ENCODE measurements around the gene UCP3. TPM values are rescaled to one million over a fixed set of nuclear protein-coding genes. Genes with fewer than 3 reads are reported as not detected.

The UCP3 gene
- total RNA-seq, 2 experiments from 2014 or later, result 0.69 to 0.73 TPM

- H3K4me1 Mint-ChIP-seq, result peaks cover 42% of the 10 kb centered on the region
- intact Hi-C loops (cut with DNase I, micrococcal nuclease), result loop anchor here in 1 of 2 experiments (1.0 kb wide), 1 partner anchor 23 kb away; no protein-coding TSS in a partner anchor
These were observed 9.6 kb upstream of the UCP3 start for GRCh38 chr11:74018331-74019005.

GRCh38 chr11:74017631-74018030 is 8.7 kb upstream of the UCP3 start:
- CTCF ChIA-PET, result interaction anchor here (2.0 to 3.2 kb wide), 2 partner anchors 13 to 23 kb away, joined by 7 to 11 read pairs; no protein-coding TSS in a partner anchor
- Mint-ChIP-seq H3K4me1 (peaks cover 48% of the 10 kb centered on the region), H3K36me3 (ENCODE audit: low read depth) (peaks cover 20% of the 10 kb centered on the region), H3K9me3 (ENCODE audit: low read depth) (no peaks in the 10 kb centered on the region), H3K27me3 (no peaks in the 10 kb centered on the region), H3K27ac (no peak overlapping the region), H3K4me3 (no peak overlapping the region)
- intact Hi-C loops (cut with DNase I, micrococcal nuclease), result no loop called here
- ATAC-seq (no peak), DNase-seq (no peak)
- POLR2A ChIA-PET, result interaction anchor here (0.6 kb wide), 1 partner anchor 50 kb away, joined by 4 read pairs; no protein-coding TSS in a partner anchor

More at GRCh38 chr11:74018331-74019005, 9.6 kb upstream of the UCP3 start:
- Mint-ChIP-seq H3K27me3 (no peaks in the 10 kb centered on the region), H3K27ac (no peak overlapping the region), H3K9me3 (ENCODE audit: low read depth) (no peaks in the 10 kb centered on the region), H3K4me3 (no peak overlapping the region), H3K36me3 (ENCODE audit: low read depth) (peaks cover 23% of the 10 kb centered on the region)
- ATAC-seq (no peak), DNase-seq (no peak)
- CTCF ChIA-PET, result interaction anchor here (0.7 to 3.2 kb wide), 5 partner anchors 13 to 46 kb away, joined by 3 to 11 read pairs (median 3); no protein-coding TSS in a partner anchor
- POLR2A ChIA-PET, result interaction anchor here (1.2 to 3.3 kb wide), 3 partner anchors 13 to 38 kb away, joined by 3 to 20 read pairs (median 19); no protein-coding TSS in a partner anchor

GRCh38 chr11:74015919-74016684 is 7.2 kb upstream of the UCP3 start:
- no peak for ATAC-seq
- CTCF ChIA-PET, result interaction anchor here (0.9 to 3.4 kb wide), 2 partner anchors 32 to 52 kb away, joined by 4 to 14 read pairs; no protein-coding TSS in a partner anchor
- no peaks in the 10 kb centered on the region for H3K9me3 Mint-ChIP-seq (ENCODE audit: low read depth)
- peak overlapping the region; percentile 52 for H3K27ac Mint-ChIP-seq
- H3K36me3 Mint-ChIP-seq (ENCODE audit: low read depth), result peaks cover 24% of the 10 kb centered on the region
- peaks cover 63% of the 10 kb centered on the region for H3K4me1 Mint-ChIP-seq
- no peak overlapping the region for H3K4me3 Mint-ChIP-seq
- intact Hi-C loops (cut with DNase I, micrococcal nuclease), result no loop called here
- no peak for DNase-seq
- H3K27me3 Mint-ChIP-seq, result no peaks in the 10 kb centered on the region
- POLR2A ChIA-PET, result interaction anchor here (0.5 to 0.7 kb wide), 3 partner anchors 11 to 286 kb away, joined by 3 to 10 read pairs (median 3); no protein-coding TSS in a partner anchor

GRCh38 chr11:74014880-74015279 is 6.0 kb upstream of the UCP3 start:
- peaks cover 31% of the 10 kb centered on the region for H3K36me3 Mint-ChIP-seq (ENCODE audit: low read depth)
- POLR2A ChIA-PET, result interaction anchor here (1.0 to 5.2 kb wide), 2 partner anchors 20 to 34 kb away, joined by 4 to 35 read pairs; partner anchors contain the start of gene UCP2
- intact Hi-C loops (cut with DNase I, micrococcal nuclease), result no loop called here
- ATAC-seq (no peak), DNase-seq (no peak)
- H3K4me1 Mint-ChIP-seq, result peaks cover 75% of the 10 kb centered on the region
- CTCF ChIA-PET, result interaction anchor here (0.7 to 3.4 kb wide), 6 partner anchors 10 to 435 kb away, joined by 3 to 14 read pairs (median 4); no protein-coding TSS in a partner anchor
- H3K9me3 Mint-ChIP-seq (ENCODE audit: low read depth), result no peaks in the 10 kb centered on the region
- no peak overlapping the region for H3K4me3 Mint-ChIP-seq
- no peak overlapping the region for H3K27ac Mint-ChIP-seq
- H3K27me3 Mint-ChIP-seq, result no peaks in the 10 kb centered on the region

- Mint-ChIP-seq H3K9me3 (ENCODE audit: low read depth) (no peaks in the 10 kb centered on the region), H3K27ac (no peak overlapping the region), H3K36me3 (ENCODE audit: low read depth) (peaks cover 31% of the 10 kb centered on the region), H3K27me3 (no peaks in the 10 kb centered on the region), H3K4me1 (peaks cover 82% of the 10 kb centered on the region), H3K4me3 (no peak overlapping the region)
- DNase-seq (no peak), ATAC-seq (no peak)
- ChIA-PET POLR2A (interaction anchor here (5.2 kb wide), 1 partner anchor 32 kb away, joined by 35 read pairs; the partner anchor contains the start of gene UCP2), CTCF (interaction anchor here (0.5 to 3.4 kb wide), 8 partner anchors 18 to 221 kb away, joined by 3 to 14 read pairs (median 3); no protein-coding TSS in a partner anchor)
- intact Hi-C loops (cut with DNase I, micrococcal nuclease), result no loop called here
These were observed 4.3 kb upstream of the UCP3 start for GRCh38 chr11:74013141-74013540.

- Mint-ChIP-seq H3K27me3 (no peaks in the 10 kb centered on the region), H3K4me3 (no peak overlapping the region), H3K36me3 (ENCODE audit: low read depth) (peaks cover 26% of the 10 kb centered on the region), H3K9me3 (ENCODE audit: low read depth) (no peaks in the 10 kb centered on the region), H3K4me1 (peaks cover 84% of the 10 kb centered on the region), H3K27ac (peak overlapping the region; percentile 83)
- intact Hi-C loops (cut with DNase I, micrococcal nuclease), result no loop called here
- ChIA-PET CTCF (interaction anchor here (0.7 to 3.4 kb wide), 5 partner anchors 9 to 48 kb away, joined by 3 to 14 read pairs (median 4); no protein-coding TSS in a partner anchor), POLR2A (interaction anchor here (0.9 to 5.2 kb wide), 7 partner anchors 8 to 46 kb away, joined by 3 to 35 read pairs (median 6); partner anchors contain the start of gene UCP2)
- peak; percentile 72 for ATAC-seq
- no peak for DNase-seq
These were observed 3.4 kb upstream of the UCP3 start for GRCh38 chr11:74012074-74012809.

- ChIA-PET CTCF (interaction anchor here (0.7 to 1.1 kb wide), 3 partner anchors 9 to 27 kb away, joined by 3 to 5 read pairs (median 4); no protein-coding TSS in a partner anchor), POLR2A (interaction anchor here (0.9 to 5.2 kb wide), 7 partner anchors 9 to 45 kb away, joined by 3 to 35 read pairs (median 6); partner anchors contain the start of gene UCP2)
- intact Hi-C loops (cut with DNase I, micrococcal nuclease), result loop anchor here (1.0 to 2.0 kb wide), 4 partner anchors 9 to 28 kb away; no protein-coding TSS in a partner anchor
- Mint-ChIP-seq H3K4me1 (peaks cover 83% of the 10 kb centered on the region), H3K4me3 (no peak overlapping the region), H3K27me3 (no peaks in the 10 kb centered on the region), H3K9me3 (ENCODE audit: low read depth) (no peaks in the 10 kb centered on the region), H3K36me3 (ENCODE audit: low read depth) (peaks cover 19% of the 10 kb centered on the region), H3K27ac (peak overlapping the region; percentile 83)
- peak; percentile 78 for ATAC-seq
- peak; percentile 73 for DNase-seq
These were observed 2.6 kb upstream of the UCP3 start for GRCh38 chr11:74011360-74012073.

- no peak for ATAC-seq
- H3K4me1 Mint-ChIP-seq, result peaks cover 82% of the 10 kb centered on the region
These were observed 1.7 kb upstream of the UCP3 start for GRCh38 chr11:74010306-74011300.

More at GRCh38 chr11:74010306-74011300, 1.7 kb upstream of the UCP3 start:
- CTCF ChIA-PET, result interaction anchor here (0.7 to 1.0 kb wide), 3 partner anchors 17 to 47 kb away, joined by 3 to 6 read pairs (median 3); no protein-coding TSS in a partner anchor
- H3K9me3 Mint-ChIP-seq (ENCODE audit: low read depth), result no peaks in the 10 kb centered on the region
- POLR2A ChIA-PET, result interaction anchor here (0.5 to 5.2 kb wide), 6 partner anchors 10 to 482 kb away, joined by 3 to 35 read pairs (median 6); partner anchors contain the start of gene UCP2
- H3K4me3 Mint-ChIP-seq, result no peak overlapping the region
- DNase-seq, result no peak
- no peaks in the 10 kb centered on the region for H3K27me3 Mint-ChIP-seq
- intact Hi-C loops (cut with DNase I, micrococcal nuclease), result loop anchor here (1.0 to 2.0 kb wide), 4 partner anchors 10 to 27 kb away; no protein-coding TSS in a partner anchor
- peaks cover 11% of the 10 kb centered on the region for H3K36me3 Mint-ChIP-seq (ENCODE audit: low read depth)
- peak overlapping the region; percentile 83 for H3K27ac Mint-ChIP-seq
